NCI-H2107 (cell line): Measurements from ENCODE around the gene HNRNPUL1.
"Not testable (repeated sequence)": the region's sequence is repeated elsewhere in the genome, so short reads cannot be mapped to it uniquely, and the experiment has no call there.

Experiments
- DNase-seq: peaks from one replicate; lab custom pipeline; 2025; lab: John Stamatoyannopoulos, UW

Gene HNRNPUL1

GRCh38 chr19:41325947-41326706 is 62.0 kb downstream of the HNRNPUL1 start:
- DNase-seq = no peak

DNA sequence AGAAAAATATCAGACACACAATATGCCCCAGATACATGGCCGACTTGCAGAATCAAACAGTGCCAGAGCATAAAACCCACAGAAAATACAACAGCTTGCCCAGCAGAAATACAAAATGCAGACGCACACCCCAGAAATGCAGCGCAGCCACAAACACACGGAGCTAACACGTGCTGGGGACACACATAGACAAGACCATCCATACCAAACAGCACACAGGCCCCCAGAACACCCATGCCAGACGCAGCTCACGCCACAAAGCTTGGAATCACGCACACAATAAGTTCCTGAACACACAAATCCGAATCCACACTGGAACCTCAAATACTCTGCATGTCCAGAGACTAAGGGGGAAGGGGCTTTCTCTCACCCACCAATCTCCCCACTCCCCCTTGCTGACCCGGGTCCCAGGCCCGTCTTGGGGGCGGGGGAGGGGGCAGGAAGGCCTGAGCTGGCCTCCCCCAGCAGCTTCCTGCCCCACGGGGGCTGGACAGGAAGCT is 63.0 kb downstream of the HNRNPUL1 start:
- no peak for DNase-seq

GRCh38 chr19:41327576-41328156 is 63.5 kb downstream of the HNRNPUL1 start:
- DNase-seq = no peak

DNA sequence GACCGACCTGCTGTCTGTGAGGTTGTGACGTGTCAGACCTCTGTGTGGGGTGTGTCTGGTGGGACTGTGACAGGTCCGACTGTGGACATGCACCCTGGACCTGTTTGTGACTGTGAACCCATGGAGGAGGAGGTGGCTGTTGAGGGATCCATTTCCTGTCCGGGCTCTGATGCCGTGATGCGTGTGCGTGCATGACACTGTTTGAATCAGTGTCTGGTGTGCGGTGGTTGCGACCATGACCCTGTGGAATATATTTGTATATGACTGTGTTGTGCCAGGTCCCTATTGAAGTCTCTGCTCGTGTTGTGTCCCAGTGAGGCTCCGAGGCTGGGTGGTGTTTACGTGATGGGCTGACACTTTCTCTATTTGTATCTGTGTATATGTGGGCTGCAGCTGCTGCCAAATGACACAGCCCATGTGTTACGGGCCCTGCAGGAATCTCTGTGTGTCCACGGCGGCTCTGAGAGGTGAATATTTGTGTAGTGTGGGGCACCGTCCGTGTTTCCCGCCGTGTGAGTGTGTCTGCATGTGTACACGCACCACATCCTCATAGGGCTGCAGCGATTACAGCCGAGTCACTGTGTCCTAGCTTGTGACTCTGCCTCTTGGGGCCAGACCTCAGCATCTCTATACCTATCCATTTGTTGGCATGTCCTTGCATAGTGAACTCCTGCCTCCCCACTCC is 64.1 kb downstream of the HNRNPUL1 start:
- DNase-seq = no peak

GRCh38 chr19:41328842-41329225 is 64.7 kb downstream of the HNRNPUL1 start:
- DNase-seq = no peak

DNA sequence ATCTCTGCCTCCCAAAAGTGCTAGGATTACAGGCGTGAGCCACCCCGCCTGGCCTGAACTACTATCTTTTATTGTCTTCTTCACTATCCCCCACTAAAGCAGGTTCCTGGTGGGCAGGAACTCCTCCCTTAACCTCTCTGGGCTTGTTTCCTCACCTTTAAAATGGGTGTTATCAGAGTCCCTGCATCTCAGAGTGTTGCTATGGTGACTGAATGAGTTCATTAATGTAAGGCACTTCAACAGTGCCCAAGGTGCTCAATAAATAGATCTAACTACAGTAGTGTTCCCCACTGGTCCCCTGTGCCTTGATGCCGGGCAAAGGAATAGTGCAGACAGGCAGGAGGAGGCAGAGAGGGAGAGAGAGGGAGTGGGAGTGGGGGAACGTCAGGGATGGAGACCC is 66.3 kb downstream of the HNRNPUL1 start:
- no peak for DNase-seq

DNA sequence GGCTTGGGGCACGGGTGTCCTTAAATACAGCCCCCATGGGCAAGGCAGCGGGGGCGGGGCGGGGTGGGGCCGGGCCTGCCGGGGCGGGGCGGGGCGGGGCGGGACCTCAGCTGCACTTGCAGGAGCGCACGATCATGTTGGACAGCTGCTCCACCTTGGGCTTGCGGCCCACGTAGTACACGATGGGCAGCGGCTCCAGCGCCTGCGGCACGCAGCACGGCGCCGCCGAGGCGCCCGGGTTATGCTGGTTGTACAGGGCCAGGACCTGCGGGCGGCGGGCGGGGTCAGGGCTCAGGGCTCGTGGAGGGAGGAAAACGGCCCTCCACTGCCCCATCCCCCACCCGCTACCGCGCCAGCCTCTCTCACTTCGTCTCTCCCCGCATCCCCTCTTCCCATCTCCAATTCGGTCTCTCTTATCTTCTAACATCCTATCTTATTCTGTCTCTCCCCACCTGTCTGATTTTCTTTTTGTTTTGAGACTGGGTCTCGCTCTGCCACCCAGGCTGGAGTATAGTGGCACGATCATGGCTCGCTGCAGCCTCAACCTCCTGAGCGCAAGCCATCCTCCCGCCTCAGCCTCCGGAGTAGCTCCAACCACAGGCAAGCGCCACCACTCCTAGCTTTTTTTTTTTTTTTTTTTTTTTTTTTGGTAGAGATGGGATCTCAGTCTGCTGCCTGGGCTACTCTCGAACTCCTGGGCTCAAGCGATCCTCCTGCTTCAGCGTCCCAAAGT is 66.9 kb downstream of the HNRNPUL1 start:
- no peak for DNase-seq

DNA sequence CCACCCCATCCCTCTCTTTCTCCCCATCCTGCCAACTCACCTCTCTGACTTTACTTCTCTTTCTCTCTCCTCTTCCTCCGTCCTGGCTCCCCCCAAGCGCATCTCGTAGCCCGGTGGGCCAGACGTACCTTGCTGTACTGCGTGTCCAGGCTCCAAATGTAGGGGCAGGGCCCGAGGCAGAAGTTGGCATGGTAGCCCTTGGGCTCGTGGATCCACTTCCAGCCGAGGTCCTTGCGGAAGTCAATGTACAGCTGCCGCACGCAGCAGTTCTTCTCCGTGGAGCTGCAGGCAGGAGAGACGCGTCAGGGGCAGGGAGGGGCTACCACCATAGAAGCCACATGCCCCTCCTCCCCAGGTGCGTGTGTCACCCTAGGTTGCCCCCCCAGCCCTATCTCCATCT is 67.8 kb downstream of the HNRNPUL1 start:
- no peak for DNase-seq

DNA sequence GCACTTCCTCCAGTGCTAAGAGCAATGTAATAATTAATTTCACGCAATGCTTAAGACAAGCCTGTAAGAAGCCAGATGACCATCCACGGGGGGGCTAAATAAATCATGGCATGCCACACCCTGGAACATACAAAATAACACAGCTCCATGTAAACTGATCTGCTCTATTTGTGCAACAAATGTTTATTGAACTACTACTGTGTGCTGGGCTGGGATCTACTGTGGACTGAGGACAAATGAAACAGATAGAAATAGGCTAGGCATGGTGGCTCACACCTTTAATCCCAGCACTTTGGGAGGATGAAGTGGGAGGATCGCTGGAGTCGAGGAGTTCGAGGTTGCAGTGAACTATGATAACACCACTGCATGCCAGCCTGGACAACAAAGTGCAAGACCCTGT is 68.3 kb downstream of the HNRNPUL1 start:
- no peak for DNase-seq

GRCh38 chr19:41334793-41335192 is 70.6 kb downstream of the HNRNPUL1 start:
- no peak for DNase-seq

DNA sequence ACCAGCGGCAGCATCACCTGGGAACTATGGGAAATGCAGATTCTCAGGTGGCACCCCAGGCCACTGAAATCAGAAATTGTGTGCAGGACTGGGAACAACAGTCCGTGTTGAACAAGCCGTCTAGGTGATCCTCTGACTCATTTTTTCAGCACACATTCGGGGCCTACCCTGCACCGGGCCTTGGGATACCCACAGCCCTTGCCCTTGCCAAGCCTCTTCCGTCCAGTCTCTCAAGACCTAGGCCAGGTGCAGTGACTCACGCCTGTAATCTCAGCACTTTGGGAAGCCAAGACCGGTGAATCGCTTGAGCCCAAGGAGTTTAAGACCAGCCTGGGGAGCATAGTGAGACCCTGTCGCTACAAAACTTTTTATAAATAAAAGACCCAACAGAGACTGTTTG is 71.3 kb downstream of the HNRNPUL1 start:
- no peak for DNase-seq

- DNase-seq = no peak
These were observed 75.8 kb downstream of the HNRNPUL1 start for GRCh38 chr19:41339936-41340335.

GRCh38 chr19:41341669-41342490 is 77.7 kb downstream of the HNRNPUL1 start:
- DNase-seq = no peak

DNA sequence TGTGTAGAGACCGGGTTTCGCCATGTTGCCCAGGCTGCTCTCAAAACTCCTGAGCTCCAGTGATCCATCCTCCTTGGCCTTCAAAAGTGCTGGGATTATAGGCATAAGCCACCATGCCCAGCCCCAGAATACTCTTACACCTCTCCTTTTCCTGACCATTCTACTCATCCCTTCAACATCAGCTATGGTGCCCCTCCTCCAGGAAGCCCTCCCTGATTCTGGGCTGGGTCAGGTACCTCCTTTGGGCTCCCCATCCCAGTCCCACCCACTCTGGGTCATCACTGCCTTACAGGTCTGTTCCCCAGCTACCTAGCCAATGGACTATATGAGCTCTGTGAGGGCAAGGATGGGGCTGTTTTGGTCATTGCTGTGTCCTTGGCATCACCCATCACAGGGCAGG is 80.0 kb downstream of the HNRNPUL1 start:
- no peak for DNase-seq

DNA sequence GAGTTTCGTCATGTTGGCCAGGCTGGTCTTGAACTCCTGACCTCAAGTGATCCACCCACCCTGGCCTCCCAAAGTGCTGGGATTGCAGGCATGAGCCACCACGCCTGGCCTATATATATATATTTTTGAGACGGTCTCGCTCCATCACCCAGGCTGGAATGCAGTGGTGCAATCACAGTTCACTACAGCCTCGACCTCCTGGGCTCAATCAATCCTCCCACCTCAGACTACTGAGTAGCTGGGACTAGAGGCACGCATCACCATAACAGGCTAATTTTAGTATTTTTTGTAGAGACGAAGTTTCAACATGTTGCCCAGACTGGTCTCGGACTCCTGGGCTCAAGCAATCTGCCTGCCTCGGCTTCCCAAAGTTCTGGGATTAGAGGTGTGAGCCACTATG is 82.7 kb downstream of the HNRNPUL1 start:
- DNase-seq = not testable (repeated sequence)

DNA sequence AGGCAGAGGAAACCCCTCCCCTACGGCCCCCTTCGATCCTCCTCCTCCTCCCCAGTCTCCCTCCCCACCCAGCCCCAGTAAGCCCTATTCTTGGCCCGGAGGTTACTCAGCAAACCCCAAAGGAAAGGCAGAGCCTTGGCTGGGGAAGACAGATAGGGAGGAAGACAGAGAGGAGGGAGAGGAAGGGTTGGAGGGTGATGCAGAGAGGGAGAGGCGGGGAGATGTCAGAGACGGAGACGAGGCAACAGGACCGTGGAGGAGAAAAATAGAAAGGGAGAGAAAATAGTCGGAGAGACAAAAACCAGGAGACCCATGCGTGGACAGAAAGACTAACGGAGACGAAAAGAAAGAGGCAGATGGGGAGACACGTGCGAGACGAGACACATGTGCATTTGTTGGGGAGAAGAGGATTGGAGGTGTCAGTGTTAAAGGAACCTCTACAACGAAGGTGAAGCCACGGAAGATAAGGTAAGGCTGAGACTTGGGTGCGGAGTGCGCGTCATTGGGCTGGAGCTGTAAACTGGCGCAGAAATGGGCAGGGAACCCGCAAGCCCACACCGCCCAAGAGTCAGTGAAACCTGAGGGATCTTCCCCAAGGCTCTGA is 86.7 kb downstream of the HNRNPUL1 start:
- DNase-seq = no peak

- DNase-seq = no peak
These were observed 87.4 kb downstream of the HNRNPUL1 start for GRCh38 chr19:41351339-41352245.

DNA sequence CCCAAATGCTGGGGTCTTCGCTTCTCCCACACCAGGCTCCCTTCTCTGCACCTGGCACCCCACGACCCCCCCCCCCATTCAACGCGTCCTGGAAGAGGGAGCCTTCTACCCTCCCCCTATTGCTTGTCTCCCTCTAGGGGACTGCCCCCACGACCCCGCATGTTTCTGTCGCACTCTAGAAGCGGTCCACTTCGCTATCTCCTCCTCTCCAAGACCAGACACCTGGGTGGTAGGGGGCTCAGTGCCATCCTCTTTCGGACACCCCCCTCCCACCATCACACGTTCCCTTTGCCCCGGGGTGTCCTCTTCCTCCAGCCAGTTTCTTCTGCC is 88.1 kb downstream of the HNRNPUL1 start:
- DNase-seq = no peak

GRCh38 chr19:41352609-41353465 is 88.7 kb downstream of the HNRNPUL1 start:
- DNase-seq = no peak
